Endothelial cell (in vitro differentiated cells): ENCODE data around the gene TMEM204. TPM values are rescaled to one million over a fixed set of nuclear protein-coding genes. Genes with fewer than 3 reads are reported as not detected.

Experiments
- DNase-seq: peaks from one replicate; pipeline ENCODE4 v3.0.0; 2021; ENCODE audit warnings: low spot score
- H3K27ac Mint-ChIP-seq: one replicate; pipeline ENCODE4 v1.8.0; 2021; ENCODE audit warnings: mixed read lengths, inconsistent platforms; ENCODE audit not compliant: unreplicated experiment
- H3K27me3 Mint-ChIP-seq: one replicate; pipeline ENCODE4 v1.8.0; 2021; ENCODE audit warnings: mild to moderate bottlenecking, moderate library complexity, mixed read lengths, inconsistent platforms; ENCODE audit not compliant: unreplicated experiment
- H3K36me3 Mint-ChIP-seq: one replicate; pipeline ENCODE4 v1.8.0; 2021; ENCODE audit warnings: mild to moderate bottlenecking, low read depth, mixed read lengths, inconsistent platforms; ENCODE audit not compliant: unreplicated experiment
- H3K4me1 Mint-ChIP-seq: one replicate; pipeline ENCODE4 v1.8.0; 2021; ENCODE audit warnings: mild to moderate bottlenecking, mixed read lengths, inconsistent platforms; ENCODE audit not compliant: unreplicated experiment
- H3K4me3 Mint-ChIP-seq: one replicate; pipeline ENCODE4 v1.8.0; 2021; ENCODE audit warnings: mild to moderate bottlenecking, mixed read lengths, inconsistent platforms; ENCODE audit not compliant: unreplicated experiment
- H3K9me3 Mint-ChIP-seq: one replicate; pipeline ENCODE4 v1.8.0; 2021; ENCODE audit warnings: mixed read lengths, inconsistent platforms; ENCODE audit not compliant: unreplicated experiment
- CTCF ChIP-seq: fragments of 200-600 bp; sonication (generic); IDR thresholded peaks from one replicate; pipeline ENCODE4 v1.5.0; 2021; ENCODE audit warnings: antibody characterized with exemption; ENCODE audit not compliant: unreplicated experiment
- total RNA-seq: library from RNA; stranded (reverse); fragmentation: NEBNext Ultra II Directional; extraction: Animal tissue kit (Norgen Biotek cat#: 25700); gene quantifications from one replicate; pipeline ENCODE4 v1.2.1, GENCODE V29; 2021; ENCODE audit not compliant: unreplicated experiment

The TMEM204 gene
- total RNA-seq, 1 donor from 2014 or later: 66.3 TPM

- H3K27ac Mint-ChIP-seq: no peak overlapping the region
- DNase-seq: no peak
- H3K36me3 Mint-ChIP-seq: peaks cover 54% of the 10 kb centered on the region
- H3K4me3 Mint-ChIP-seq: no peak overlapping the region
- H3K4me1 Mint-ChIP-seq: peaks cover 46% of the 10 kb centered on the region
- H3K27me3 Mint-ChIP-seq: peaks cover 8% of the 10 kb centered on the region
- no peak for TF ChIP-seq CTCF
- H3K9me3 Mint-ChIP-seq: no peaks in the 10 kb centered on the region
Observed at GRCh38 chr16:1550696-1551095, 17.2 kb downstream of the TMEM204 start.

GRCh38 chr16:1551166-1551565 lies 17.7 kb downstream of the TMEM204 start:
- Mint-ChIP-seq H3K4me3 (no peak overlapping the region), H3K4me1 (peaks cover 43% of the 10 kb centered on the region), H3K27ac (no peak overlapping the region), H3K9me3 (no peaks in the 10 kb centered on the region), H3K27me3 (peaks cover 8% of the 10 kb centered on the region), H3K36me3 (peaks cover 57% of the 10 kb centered on the region)
- no peak for TF ChIP-seq CTCF
- DNase-seq: no peak

- TF ChIP-seq CTCF: no peak
- peak overlapping the region; percentile 55 for H3K27ac Mint-ChIP-seq
Observed at GRCh38 chr16:1552129-1552528, 18.7 kb downstream of the TMEM204 start.

GRCh38 chr16:1553946-1554825 lies 20.7 kb downstream of the TMEM204 start:
- TF ChIP-seq CTCF: no peak
- peaks cover 8% of the 10 kb centered on the region for H3K27me3 Mint-ChIP-seq
- peak overlapping the region; percentile 45 for H3K4me3 Mint-ChIP-seq
- no peak for DNase-seq
- peaks cover 20% of the 10 kb centered on the region for H3K4me1 Mint-ChIP-seq
- no peaks in the 10 kb centered on the region for H3K9me3 Mint-ChIP-seq
- H3K36me3 Mint-ChIP-seq: peaks cover 44% of the 10 kb centered on the region
- peak overlapping the region; percentile 27 for H3K27ac Mint-ChIP-seq

More at GRCh38 chr16:1552129-1552528, 18.7 kb downstream of the TMEM204 start:
- Mint-ChIP-seq H3K27me3 (peaks cover 8% of the 10 kb centered on the region), H3K4me1 (peaks cover 34% of the 10 kb centered on the region), H3K9me3 (no peaks in the 10 kb centered on the region), H3K36me3 (peaks cover 53% of the 10 kb centered on the region), H3K4me3 (peak overlapping the region; percentile 47)
- DNase-seq: no peak

GRCh38 chr16:1554826-1555445 lies 21.5 kb downstream of the TMEM204 start:
- no peak overlapping the region for H3K4me3 Mint-ChIP-seq
- peaks cover 42% of the 10 kb centered on the region for H3K36me3 Mint-ChIP-seq
- no peak for TF ChIP-seq CTCF
- no peak overlapping the region for H3K27ac Mint-ChIP-seq
- peaks cover 22% of the 10 kb centered on the region for H3K4me1 Mint-ChIP-seq
- no peak for DNase-seq
- H3K27me3 Mint-ChIP-seq: peaks cover 10% of the 10 kb centered on the region
- no peaks in the 10 kb centered on the region for H3K9me3 Mint-ChIP-seq
